ENCODE measurements around the gene NOTUM.
A peak's percentile ranks its signal among the peaks of the same experiment; 100 is the strongest.

NOTUM gene

DNA sequence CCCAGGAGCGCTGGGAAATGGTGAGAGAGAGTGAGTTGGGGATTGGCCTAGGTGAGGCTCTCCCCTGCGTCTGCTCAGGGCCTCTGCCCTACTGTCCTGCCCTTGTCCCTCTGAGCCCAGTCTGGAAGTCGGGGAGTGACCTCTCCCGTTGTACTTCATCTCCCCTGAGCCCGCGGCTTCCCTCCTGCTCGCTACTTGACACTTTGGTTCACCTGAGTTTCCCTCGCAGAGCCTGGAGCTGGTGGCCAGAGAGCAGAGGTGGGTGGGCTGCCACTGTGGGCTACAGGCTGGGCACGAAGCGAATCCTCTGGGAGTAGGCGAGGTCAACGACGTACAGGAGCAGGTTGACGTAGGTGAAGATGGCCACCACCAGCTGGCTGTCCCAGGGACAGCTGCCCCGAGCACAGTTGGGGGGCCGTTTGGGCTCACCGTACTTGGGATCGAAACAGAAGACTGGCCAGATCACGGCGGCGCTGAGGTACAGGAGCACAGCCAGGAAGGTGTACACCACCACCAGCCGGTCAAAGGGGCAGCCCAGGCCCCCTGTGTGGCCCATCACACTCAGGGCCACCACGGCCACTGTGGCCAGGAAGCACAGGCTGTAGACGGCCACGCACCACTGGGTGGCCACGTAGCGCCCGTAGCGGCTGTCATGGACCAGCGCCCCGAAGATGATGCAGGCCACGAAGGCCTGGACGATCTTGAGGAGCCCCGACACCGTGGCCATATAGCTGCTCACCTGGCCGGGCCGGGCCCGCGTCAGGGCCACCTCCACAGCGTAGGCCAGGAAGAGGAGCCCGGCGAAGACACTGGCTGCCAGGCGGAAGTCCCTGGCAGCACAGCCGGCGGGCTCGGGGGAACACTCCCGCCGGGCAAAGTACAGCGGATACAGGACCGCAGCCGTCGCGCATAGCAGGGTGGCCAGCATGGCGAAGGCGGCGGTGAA is 20.2 kb downstream of the NOTUM start:
- no peak overlapping the region for H3K4me3 ChIP-seq (ENCODE audit: low read depth, low read length)

DNA sequence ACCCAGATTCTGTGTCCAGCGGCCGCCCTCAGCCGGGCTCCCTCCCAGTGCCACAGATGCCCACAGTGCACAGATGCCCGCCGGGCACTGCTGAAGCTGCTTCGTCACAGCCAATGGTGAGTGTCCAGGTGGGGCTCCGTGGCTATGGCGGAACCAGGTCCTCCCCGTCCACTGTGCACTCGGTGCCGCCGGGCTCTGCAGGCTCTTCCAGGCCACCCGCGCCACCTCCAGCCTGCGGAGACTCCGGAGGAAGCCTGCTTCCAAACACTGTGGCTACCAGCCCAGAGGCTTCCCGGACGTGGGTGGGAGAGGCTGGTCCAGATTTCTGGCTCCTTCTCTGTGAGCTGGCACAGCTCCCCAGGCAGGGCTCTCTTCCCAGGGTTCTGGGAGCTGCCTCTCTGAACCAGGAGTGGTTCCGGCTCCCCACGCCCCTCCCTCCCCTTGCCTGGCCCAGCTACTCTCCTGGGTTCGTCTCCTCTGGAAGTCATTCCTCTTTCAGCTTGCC is 21.1 kb downstream of the NOTUM start:
- no peak overlapping the region for H3K4me3 ChIP-seq (ENCODE audit: low read depth, low read length)

GRCh38 chr17:81939218-81939617 is 21.8 kb downstream of the NOTUM start:
- no peak overlapping the region for H3K4me3 ChIP-seq (ENCODE audit: low read depth, low read length)

- H3K4me3 ChIP-seq (ENCODE audit: low read depth, low read length): peak overlapping the region; percentile 13
Measured at GRCh38 chr17:81935709-81936084, 25.3 kb downstream of the NOTUM start.

DNA sequence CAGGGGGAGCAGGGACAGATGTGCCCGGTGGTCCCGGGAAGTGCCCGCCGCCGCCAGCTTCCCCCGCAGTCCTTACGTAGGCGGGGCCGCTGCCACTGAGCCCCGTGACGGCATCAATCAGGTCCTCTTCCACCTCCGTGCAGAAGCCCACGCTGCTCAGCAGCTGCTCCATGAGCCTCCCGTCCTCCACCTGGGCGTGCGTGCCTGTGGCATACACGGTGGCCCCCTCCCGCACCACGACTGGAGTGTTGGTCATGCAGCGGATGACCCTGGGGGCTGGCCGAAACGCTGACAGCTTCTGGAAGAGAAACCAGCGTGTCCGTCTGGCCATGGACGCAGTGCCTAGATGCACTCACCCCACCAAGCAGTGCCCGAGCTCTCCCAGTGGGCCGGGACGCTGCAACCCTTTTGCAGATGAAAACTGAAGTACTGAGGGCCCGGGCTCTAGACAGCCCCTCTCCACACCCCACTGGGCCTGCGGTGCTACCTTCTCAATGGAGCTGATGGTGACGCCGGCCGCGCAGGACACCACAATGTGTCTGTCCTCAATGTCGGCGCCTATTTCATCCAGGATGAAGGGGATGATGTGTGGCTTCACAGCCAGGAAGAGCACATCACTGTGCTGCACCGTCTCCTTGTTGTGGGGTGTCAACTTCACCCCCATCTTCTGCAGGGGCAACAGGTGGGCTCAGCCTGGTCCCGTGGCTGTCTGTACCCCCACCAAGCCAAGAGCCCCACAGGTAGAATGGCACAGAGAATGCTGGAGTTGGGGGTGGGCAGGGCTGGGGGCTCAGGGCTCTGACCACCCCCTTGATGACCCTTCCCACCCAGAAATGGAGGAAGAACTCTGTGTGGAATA is 25.9 kb downstream of the NOTUM start:
- H3K4me3 ChIP-seq (ENCODE audit: low read depth, low read length): no peak overlapping the region

DNA sequence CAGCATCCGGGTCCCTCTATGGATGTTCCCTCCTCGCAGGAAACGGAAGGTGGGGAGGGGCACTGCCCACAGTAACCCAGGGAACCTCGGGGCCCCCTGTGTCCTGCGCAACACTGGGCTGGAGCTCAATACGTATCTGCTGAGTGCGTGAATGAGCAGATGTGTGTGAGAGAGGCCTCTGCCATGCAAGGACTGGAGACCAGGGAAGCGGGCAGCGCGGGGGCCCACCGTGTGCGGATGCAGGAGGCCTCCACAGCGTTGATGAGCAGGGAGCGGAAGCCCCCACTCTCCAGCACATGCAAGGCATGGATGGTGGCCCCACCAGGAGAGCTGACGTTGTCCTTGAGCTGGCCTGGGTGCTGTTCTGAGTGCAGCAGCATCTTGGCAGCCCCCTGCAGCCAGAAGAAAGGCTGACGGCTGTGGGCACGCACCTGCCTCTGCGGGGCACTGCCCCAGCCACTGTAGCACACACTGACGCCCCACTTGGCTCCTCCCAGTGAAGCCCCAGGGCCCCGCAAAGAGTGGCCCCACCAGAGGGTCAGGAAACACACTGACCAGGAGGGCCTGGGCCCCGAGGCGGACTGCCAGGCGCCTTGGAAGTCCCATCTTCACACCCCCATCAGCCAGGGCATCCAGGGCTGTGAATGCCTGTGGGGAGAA is 26.8 kb downstream of the NOTUM start:
- no peak overlapping the region for H3K4me3 ChIP-seq (ENCODE audit: low read depth, low read length)

GRCh38 chr17:81933178-81933699 is 27.7 kb downstream of the NOTUM start:
- H3K4me3 ChIP-seq (ENCODE audit: low read depth, low read length): no peak overlapping the region

GRCh38 chr17:81932333-81932983 is 28.5 kb downstream of the NOTUM start:
- no peak overlapping the region for H3K4me3 ChIP-seq (ENCODE audit: low read depth, low read length)

DNA sequence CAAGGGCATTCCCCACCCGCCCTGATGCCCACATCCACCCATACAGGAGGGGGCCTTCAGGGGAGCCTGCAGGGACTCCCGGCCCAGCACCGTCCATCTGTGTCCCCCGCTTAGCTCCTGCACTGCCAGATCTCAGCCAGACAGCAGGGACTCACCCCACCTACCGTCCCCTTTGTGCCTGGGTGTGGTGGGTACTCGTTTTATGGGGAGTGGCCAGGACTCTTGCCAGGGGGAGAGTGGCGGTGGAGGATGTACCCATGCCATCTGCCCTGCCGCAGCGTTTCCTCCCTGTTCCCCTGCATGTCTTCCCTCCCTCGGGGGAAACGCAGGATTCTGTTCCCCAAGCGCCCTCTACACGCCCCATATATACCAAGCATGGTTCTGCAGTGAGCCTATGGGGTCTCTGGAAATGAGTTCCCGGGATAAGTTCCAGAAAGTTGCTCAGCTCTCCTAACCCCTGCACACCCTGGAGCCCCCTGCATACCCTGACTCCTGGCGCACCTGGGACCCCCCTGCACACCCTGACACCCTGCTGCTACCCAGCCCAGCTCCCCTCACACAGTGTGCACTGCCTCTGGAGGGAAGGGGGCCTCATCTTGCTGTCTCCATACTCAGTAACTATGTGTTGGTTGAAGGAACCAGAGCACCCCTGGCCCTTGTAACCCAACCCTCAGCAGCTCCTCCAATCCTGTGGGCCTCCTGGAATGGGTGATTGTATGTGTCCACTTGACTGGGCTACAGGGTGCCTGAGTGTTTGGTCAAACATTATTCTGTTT is 29.2 kb downstream of the NOTUM start:
- H3K4me3 ChIP-seq (ENCODE audit: low read depth, low read length): no peak overlapping the region

- no peak overlapping the region for H3K4me3 ChIP-seq (ENCODE audit: low read depth, low read length)
Measured at GRCh38 chr17:81931189-81931556, 29.8 kb downstream of the NOTUM start.

GRCh38 chr17:81930142-81931125 is 30.6 kb downstream of the NOTUM start:
- no peak overlapping the region for H3K4me3 ChIP-seq (ENCODE audit: low read depth, low read length)

- no peak overlapping the region for H3K4me3 ChIP-seq (ENCODE audit: low read depth, low read length)
Measured at GRCh38 chr17:81929253-81930141, 31.5 kb downstream of the NOTUM start.

- H3K4me3 ChIP-seq (ENCODE audit: low read depth, low read length): peak overlapping the region; percentile 50
Measured at GRCh38 chr17:81928544-81929252, 32.3 kb downstream of the NOTUM start.

GRCh38 chr17:81927653-81928543 is 33.1 kb downstream of the NOTUM start, which contains the start of gene MAFG:
MAFG (minus strand) TSS chr17:81927735; CDS start chr17:81923185, 4,550 bp downstream.
- H3K4me3 ChIP-seq (ENCODE audit: low read depth, low read length): peak within 1 kb of the TSS; percentile 54

DNA sequence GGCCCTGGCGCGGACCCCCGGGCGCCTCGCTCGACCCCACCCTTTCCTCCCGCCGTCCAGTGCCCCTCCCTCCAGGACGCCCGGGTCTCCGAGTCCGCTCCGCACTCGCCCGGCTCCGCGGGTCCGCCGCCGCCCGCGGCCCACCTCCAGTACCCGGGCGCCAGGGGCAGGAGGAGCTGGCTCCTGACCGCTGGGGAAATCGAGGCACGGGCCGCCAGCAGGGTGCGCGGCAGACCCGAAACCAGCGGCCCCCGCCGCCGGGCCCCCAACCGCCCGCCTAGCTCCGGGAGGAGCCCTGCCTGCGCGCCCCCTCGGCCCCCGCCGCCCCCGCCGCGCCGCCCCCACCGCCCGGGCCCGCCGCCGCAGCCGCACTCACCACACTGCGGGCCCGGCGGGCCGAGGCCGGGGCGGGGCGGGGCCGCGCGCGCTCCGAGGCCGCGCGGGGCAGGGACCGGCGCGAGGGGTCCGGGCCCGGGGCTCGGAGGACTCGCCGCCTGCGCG is 33.8 kb downstream of the NOTUM start:
- H3K4me3 ChIP-seq (ENCODE audit: low read depth, low read length): peak overlapping the region; percentile 54

Data from iPS-11a (cell line).